ENCODE results near the gene EXOC4. TPM values are rescaled to one million over a fixed set of nuclear protein-coding genes. Genes with fewer than 3 reads are reported as not detected.

Gene EXOC4
- total RNA-seq, 2 donors from 2014 or later: 48.9 to 102 TPM

DNA sequence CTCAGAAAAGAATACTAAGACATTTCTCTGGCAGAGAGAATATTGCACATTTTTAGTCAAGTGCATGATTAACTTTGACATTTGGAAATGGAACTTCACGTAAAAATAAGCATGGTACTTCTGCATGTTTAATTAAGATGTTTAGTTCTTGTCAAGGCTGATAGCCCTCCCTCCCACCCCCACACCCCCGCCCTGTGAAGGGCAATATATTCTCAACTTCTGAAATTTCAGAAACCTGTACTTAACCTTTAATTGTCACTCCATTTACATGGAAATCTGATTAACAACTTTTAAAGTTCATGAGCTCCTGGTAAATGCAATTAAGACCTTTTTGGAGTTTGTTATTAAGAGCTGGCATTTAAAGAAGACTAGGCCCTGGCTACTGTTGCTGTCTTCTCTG, 205.8 kb downstream of the EXOC4 start:
- Histone ChIP-seq H3K4me3 (no peak overlapping the region), H3K27ac (no peak overlapping the region), H3K4me1 (replicated peaks) (no peaks in the 10 kb centered on the region), H3K27me3 (replicated peaks; ENCODE audit: insufficient read depth) (no peaks in the 10 kb centered on the region), H3K9me3 (no peaks in the 10 kb centered on the region), H3K36me3 (no peaks in the 10 kb centered on the region)
- no peak for TF ChIP-seq POLR2A (IDR thresholded peaks at IDR 0.05)
- TF ChIP-seq POLR2AphosphoS5 (IDR thresholded peaks at IDR 0.05): no peak
- intact Hi-C loops (cut with DNase I): no loop called here
- 86% methylated on average over 2 of the region's 2 CpGs for WGBS
- DNase-seq (ENCODE audit: low spot score): no peak

DNA sequence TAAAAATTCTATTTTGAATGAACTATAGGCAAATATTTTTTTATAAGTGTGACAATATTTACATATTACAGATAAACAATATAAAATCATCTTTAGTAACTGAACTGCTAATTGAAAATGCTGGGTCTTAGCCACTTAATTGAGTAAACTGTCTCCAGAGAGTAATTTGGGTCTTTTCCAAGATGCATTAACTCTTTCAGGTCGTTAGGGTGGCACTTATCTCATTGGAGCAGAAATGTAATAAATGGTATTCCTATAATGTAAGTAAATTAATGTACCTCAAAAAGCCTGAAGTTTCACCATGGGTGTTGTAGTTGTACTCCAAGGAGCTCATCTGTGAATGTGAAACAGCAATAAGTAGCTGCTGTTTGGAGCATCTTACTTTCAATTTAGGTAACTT, 208.5 kb downstream of the EXOC4 start:
- no peak overlapping the region for H3K4me3 ChIP-seq
- WGBS: 23% methylated on average over 1 of the region's 1 CpG
- no peak for DNase-seq (ENCODE audit: low spot score)
- TF ChIP-seq POLR2AphosphoS5 (IDR thresholded peaks at IDR 0.05): no peak
- no peak for TF ChIP-seq POLR2A (IDR thresholded peaks at IDR 0.05)
- TF ChIP-seq, protein P1, sequence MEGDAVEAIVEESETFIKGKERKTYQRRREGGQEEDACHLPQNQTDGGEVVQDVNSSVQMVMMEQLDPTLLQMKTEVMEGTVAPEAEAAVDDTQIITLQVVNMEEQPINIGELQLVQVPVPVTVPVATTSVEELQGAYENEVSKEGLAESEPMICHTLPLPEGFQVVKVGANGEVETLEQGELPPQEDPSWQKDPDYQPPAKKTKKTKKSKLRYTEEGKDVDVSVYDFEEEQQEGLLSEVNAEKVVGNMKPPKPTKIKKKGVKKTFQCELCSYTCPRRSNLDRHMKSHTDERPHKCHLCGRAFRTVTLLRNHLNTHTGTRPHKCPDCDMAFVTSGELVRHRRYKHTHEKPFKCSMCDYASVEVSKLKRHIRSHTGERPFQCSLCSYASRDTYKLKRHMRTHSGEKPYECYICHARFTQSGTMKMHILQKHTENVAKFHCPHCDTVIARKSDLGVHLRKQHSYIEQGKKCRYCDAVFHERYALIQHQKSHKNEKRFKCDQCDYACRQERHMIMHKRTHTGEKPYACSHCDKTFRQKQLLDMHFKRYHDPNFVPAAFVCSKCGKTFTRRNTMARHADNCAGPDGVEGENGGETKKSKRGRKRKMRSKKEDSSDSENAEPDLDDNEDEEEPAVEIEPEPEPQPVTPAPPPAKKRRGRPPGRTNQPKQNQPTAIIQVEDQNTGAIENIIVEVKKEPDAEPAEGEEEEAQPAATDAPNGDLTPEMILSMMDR (IDR thresholded peaks at IDR 0.05): no peak
- no peaks in the 10 kb centered on the region for H3K36me3 ChIP-seq
- intact Hi-C loops (cut with DNase I): no loop called here
- no peaks in the 10 kb centered on the region for H3K4me1 ChIP-seq (replicated peaks)
- no peaks in the 10 kb centered on the region for H3K9me3 ChIP-seq
- H3K27me3 ChIP-seq (replicated peaks; ENCODE audit: insufficient read depth): no peaks in the 10 kb centered on the region
- no peak overlapping the region for H3K27ac ChIP-seq

DNA sequence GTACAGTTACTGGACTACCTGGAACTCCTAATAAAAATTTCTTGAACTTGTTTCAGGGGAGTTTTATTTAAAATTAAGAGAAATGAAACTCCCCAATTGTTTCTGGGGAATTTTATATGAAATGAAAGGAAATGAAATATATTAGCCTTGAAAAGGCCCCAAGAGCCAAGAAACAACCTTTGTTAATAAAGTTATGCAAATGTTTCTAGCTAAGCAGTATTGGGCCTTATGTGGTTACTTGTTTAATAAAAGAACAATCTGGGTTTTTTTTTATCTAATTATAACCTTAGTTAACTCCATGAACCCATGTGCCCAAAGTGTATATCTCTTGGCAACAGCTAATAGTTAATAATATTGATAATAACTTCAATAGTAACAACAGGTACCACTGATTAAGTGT, 222.8 kb downstream of the EXOC4 start:
- no peaks in the 10 kb centered on the region for H3K4me1 ChIP-seq (replicated peaks)
- TF ChIP-seq POLR2AphosphoS5 (IDR thresholded peaks at IDR 0.05) (no peak), POLR2A (IDR thresholded peaks at IDR 0.05) (no peak)
- TF ChIP-seq, protein P1 (IDR thresholded peaks at IDR 0.05): no peak

DNA sequence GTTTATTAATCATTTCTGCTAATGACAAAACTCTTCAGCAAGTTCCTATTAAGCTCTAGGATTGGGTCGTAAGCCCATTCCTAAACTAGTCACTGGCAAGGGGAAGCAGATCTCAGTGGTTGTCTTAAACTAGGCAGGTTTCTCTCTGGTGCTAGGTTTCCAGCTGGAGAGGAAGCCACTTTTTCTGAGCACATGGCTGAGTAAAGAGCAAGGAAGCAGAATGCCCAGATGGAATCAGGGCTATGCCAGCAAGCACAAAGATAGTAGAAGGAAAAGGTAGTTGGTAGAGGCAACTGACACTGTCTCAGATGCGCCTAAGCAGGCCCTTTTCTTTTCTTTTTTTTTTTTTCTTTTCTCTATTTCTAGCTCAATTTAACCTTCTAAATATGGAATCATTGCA, 224.9 kb downstream of the EXOC4 start:
- Histone ChIP-seq H3K27ac (no peak overlapping the region), H3K9me3 (no peaks in the 10 kb centered on the region), H3K36me3 (no peaks in the 10 kb centered on the region), H3K4me1 (replicated peaks) (no peaks in the 10 kb centered on the region), H3K27me3 (replicated peaks; ENCODE audit: insufficient read depth) (no peaks in the 10 kb centered on the region), H3K4me3 (no peak overlapping the region)
- 98% methylated on average over 2 of the region's 2 CpGs for WGBS
- no peak for DNase-seq (ENCODE audit: low spot score)
- intact Hi-C loops (cut with DNase I): no loop called here
- TF ChIP-seq POLR2AphosphoS5 (IDR thresholded peaks at IDR 0.05): no peak
- TF ChIP-seq, protein P1 (IDR thresholded peaks at IDR 0.05): no peak
- TF ChIP-seq POLR2A (IDR thresholded peaks at IDR 0.05): no peak

More for the DNA sequence above, 222.8 kb downstream of the EXOC4 start:
- H3K36me3 ChIP-seq: no peaks in the 10 kb centered on the region
- H3K27ac ChIP-seq: no peak overlapping the region
- H3K9me3 ChIP-seq: no peaks in the 10 kb centered on the region
- H3K4me3 ChIP-seq: no peak overlapping the region
- no peaks in the 10 kb centered on the region for H3K27me3 ChIP-seq (replicated peaks; ENCODE audit: insufficient read depth)
- intact Hi-C loops (cut with DNase I): no loop called here
- DNase-seq (ENCODE audit: low spot score): no peak

DNA sequence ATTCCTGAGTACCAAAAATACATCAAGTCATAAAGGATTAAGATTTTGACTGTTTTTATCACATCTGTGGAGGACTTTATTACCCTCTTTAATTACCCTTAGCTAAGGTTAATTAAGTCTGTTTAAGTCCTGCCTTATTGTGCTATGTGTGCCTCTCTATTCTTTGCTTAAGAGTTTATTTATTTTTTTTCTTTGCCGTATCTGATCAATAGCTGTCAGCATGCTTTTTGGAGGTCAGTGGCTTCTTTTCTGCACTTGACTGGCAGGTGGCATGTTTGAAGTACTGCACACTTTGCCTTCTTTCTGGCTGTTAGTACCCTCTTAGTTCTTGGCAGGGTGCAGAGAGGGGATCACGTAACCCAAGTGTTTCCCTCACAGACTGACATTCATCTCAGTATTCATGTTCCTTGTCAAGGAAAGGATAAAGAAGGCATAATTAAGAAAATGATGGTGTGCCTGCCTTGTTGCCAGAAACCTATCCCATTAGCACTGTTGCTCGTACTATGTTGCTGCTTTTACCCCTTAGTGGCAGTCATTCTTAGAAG, 225.8 kb downstream of the EXOC4 start:
- Histone ChIP-seq H3K27ac (no peak overlapping the region), H3K9me3 (no peaks in the 10 kb centered on the region), H3K4me1 (replicated peaks) (no peaks in the 10 kb centered on the region), H3K27me3 (replicated peaks; ENCODE audit: insufficient read depth) (no peaks in the 10 kb centered on the region), H3K4me3 (no peak overlapping the region), H3K36me3 (no peaks in the 10 kb centered on the region)
- 58% methylated on average over 3 of the region's 3 CpGs for WGBS
- no peak for DNase-seq (ENCODE audit: low spot score)
- intact Hi-C loops (cut with DNase I): no loop called here
- TF ChIP-seq POLR2AphosphoS5 (IDR thresholded peaks at IDR 0.05) (no peak), POLR2A (IDR thresholded peaks at IDR 0.05) (no peak)
- TF ChIP-seq, protein P1 (IDR thresholded peaks at IDR 0.05): no peak
